Loucy (cell line): Measurements from ENCODE around the gene UBA52.

Source experiments
- CTCF ChIP-seq: fragments of 200-600 bp; sonication (generic); conservative IDR thresholded peaks from 2 replicates; pipeline ENCODE4 v1.5.1; 2014; ENCODE audit warnings: mild to moderate bottlenecking, antibody characterized with exemption, low read length
- EZH2phosphoT487 ChIP-seq: fragments of 200-600 bp; IDR thresholded peaks from 2 replicates; pipeline ENCODE4 v1.6.1; 2018; ENCODE audit warnings: antibody characterized with exemption, mild to moderate bottlenecking, moderate library complexity, borderline replicate concordance

GRCh38 chr19:18618236-18618635 lies 46.6 kb downstream of the UBA52 start:
- TF ChIP-seq CTCF, result no peak
- no peak for TF ChIP-seq EZH2phosphoT487
